ENCODE measurements around the gene CLINT1.

DNA sequence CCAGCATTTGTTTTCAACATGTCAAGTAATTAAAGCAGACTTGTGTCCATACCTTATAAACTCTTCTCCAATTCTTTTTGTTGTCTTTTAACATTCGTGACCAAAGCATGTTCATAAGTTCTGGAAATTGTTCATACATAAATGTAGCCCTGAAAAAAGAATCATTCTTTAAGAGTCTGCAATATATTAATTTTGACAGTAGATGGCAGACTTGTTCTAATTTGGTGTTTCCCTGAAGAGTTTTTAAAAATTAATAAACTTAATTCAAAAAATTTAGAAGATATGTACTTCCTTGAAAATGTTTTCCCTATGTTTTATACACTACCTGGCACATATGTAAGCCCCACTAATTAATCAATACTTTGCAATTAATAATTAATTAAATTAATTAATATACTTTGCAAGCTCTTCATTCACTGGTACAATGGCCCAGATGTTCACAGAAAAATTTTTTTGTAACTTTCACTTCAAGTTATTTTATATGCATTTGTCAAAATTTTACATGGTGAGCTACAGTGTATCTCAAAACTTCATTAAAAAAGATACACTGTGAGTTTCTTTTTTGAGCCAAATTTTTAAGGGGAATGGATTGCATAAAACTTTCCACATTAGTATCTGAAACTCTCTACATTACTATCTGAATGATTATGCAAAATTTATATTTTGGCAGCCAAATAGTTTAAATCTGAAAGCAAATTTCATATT is 42.1 kb downstream of the CLINT1 start:
- no peak for TF ChIP-seq POLR2A (IDR thresholded peaks at IDR 0.05; ENCODE audit: low read depth, low read length)
- TF ChIP-seq PAX5 (IDR thresholded peaks at IDR 0.05; ENCODE audit: insufficient read depth, low read length, severe bottlenecking) = no peak

Data from GM12891 (cell line).